RWPE2 (cell line): ENCODE results near the gene TEKT2.

Experiments
- ATAC-seq: fragments of 200-7000 bp; cut with Tn5 transposase; 3 replicates; pipeline ENCODE4 v1.9.1; 2021; ENCODE audit warnings: low read depth
- DNase-seq: peaks from one replicate; pipeline ENCODE4 v3.0.0-alpha.2; 2020; ENCODE audit warnings: low spot score
- H3K27ac ChIP-seq: fragments of 450-650 bp; 2 replicates; pipeline ENCODE4 v1.5.1; 2017; ENCODE audit warnings: mild to moderate bottlenecking; ENCODE audit not compliant: poor library complexity, severe bottlenecking
- H3K27me3 ChIP-seq: fragments of 250-450 bp; sonication (Bioruptor Pico); 2 replicates; pipeline ENCODE4 v1.5.1; 2021; ENCODE audit warnings: mild to moderate bottlenecking, moderate library complexity; ENCODE audit not compliant: insufficient read depth, poor library complexity, severe bottlenecking
- H3K36me3 ChIP-seq: fragments of 250-450 bp; sonication (Bioruptor Pico); 2 replicates; pipeline ENCODE4 v1.5.1; 2020; ENCODE audit warnings: low read depth, mild to moderate bottlenecking, moderate library complexity
- H3K4me1 ChIP-seq: fragments of 250-450 bp; sonication (Bioruptor Pico); 2 replicates; pipeline ENCODE4 v1.5.1; 2021; ENCODE audit warnings: mild to moderate bottlenecking, moderate library complexity; ENCODE audit not compliant: insufficient read depth, poor library complexity, severe bottlenecking
- H3K4me3 ChIP-seq: fragments of 250-450 bp; sonication (Bioruptor Pico); 2 replicates; pipeline ENCODE4 v1.5.1; 2021; ENCODE audit warnings: mild to moderate bottlenecking, moderate library complexity; ENCODE audit not compliant: severe bottlenecking
- H3K9me3 ChIP-seq: fragments of 250-450 bp; sonication (Bioruptor Pico); 2 replicates; pipeline ENCODE4 v1.5.1; 2021; ENCODE audit warnings: mild to moderate bottlenecking, moderate library complexity; ENCODE audit not compliant: severe bottlenecking
- CTCF ChIP-seq: fragments of 450-650 bp; IDR thresholded peaks from one replicate; pipeline ENCODE4 v1.5.1; 2017; ENCODE audit warnings: mild to moderate bottlenecking, moderate library complexity; ENCODE audit not compliant: poor library complexity, severe bottlenecking

Gene TEKT2

DNA sequence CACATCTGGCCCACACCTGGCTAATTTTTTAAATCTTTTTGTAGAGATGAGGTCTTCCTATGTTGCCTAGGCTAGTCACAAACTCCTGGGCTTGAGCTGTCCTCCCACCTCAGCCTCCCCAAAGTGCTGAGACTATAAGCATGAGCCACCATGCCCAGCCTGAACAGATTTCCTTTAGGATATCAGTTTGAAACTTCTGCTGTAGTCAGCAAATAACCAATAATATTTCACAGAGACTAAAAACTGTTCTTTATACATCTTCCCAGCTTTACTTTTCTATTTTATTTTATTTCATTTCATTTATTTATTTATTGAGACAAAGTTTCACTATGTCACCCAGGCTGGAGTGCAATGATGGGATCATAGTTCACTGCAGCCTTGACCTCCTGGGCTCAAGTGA, 29.9 kb upstream of the TEKT2 start:
- ATAC-seq, result no peak
- Histone ChIP-seq H3K9me3 (no peaks in the 10 kb centered on the region), H3K27me3 (no peaks in the 10 kb centered on the region), H3K27ac (no peak overlapping the region), H3K4me1 (no peaks in the 10 kb centered on the region), H3K36me3 (peaks cover 4% of the 10 kb centered on the region), H3K4me3 (no peak overlapping the region)
- DNase-seq, result no peak
- no peak for TF ChIP-seq CTCF

- H3K27me3 ChIP-seq, result no peaks in the 10 kb centered on the region
- H3K36me3 ChIP-seq, result peaks cover 4% of the 10 kb centered on the region
- H3K9me3 ChIP-seq, result no peaks in the 10 kb centered on the region
- no peak for TF ChIP-seq CTCF
- no peaks in the 10 kb centered on the region for H3K4me1 ChIP-seq
- H3K27ac ChIP-seq, result no peak overlapping the region
- no peak overlapping the region for H3K4me3 ChIP-seq
- no peak for DNase-seq
- ATAC-seq, result no peak
Observed at GRCh38 chr1:36055706-36056105, 28.2 kb upstream of the TEKT2 start.

GRCh38 chr1:36062315-36062714, 21.6 kb upstream of the TEKT2 start:
- no peaks in the 10 kb centered on the region for H3K9me3 ChIP-seq
- no peak overlapping the region for H3K27ac ChIP-seq
- DNase-seq, result no peak
- no peaks in the 10 kb centered on the region for H3K27me3 ChIP-seq
- no peaks in the 10 kb centered on the region for H3K4me1 ChIP-seq
- no peak for TF ChIP-seq CTCF
- ATAC-seq, result no peak
- H3K4me3 ChIP-seq, result no peak overlapping the region
- H3K36me3 ChIP-seq, result no peaks in the 10 kb centered on the region; the same call in 1 of the 2 replicates

DNA sequence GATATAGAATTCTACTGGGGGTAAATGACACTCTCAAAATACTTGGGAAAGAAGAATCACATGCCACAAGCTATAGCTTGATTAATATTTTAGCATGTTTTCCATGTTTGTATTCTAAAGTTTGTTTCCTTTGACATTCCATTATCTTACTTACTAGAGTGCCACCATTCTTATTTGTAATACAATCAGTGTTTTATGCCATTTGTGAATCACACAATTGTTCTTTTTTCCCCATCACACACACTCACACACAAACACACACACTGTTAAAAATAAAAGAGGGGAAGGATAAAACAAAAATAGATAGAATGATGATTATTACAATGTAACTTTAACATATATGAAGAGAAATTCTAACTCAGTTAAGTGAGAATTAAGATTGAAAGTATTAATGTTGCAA, 16.0 kb upstream of the TEKT2 start:
- no peak for ATAC-seq
- no peak overlapping the region for H3K27ac ChIP-seq
- H3K36me3 ChIP-seq, result no peaks in the 10 kb centered on the region
- no peak for DNase-seq
- H3K9me3 ChIP-seq, result peaks cover 2% of the 10 kb centered on the region
- H3K4me1 ChIP-seq, result no peaks in the 10 kb centered on the region
- no peak for TF ChIP-seq CTCF
- no peaks in the 10 kb centered on the region for H3K27me3 ChIP-seq
- no peak overlapping the region for H3K4me3 ChIP-seq

DNA sequence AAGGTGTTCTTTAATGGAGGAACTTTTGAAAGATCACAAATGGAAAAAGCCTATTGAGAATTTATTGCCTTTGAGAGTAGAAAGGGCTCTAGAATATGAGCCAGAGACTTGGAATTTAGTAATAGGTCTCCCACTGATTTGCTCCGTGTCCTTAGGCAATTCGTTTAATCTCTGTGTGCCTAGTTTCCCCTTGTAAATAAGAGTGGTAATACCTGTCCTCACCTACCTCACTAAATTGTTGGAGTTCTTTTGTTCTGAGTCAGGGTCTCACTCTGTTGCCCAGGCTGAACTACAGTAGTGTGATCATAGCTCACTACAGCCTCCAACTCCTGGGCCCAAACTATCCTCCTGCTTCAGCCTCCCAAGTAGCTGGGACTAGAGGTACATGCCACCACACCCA, 15.0 kb upstream of the TEKT2 start:
- Histone ChIP-seq H3K4me3 (no peak overlapping the region), H3K9me3 (peaks cover 2% of the 10 kb centered on the region), H3K27me3 (no peaks in the 10 kb centered on the region), H3K4me1 (no peaks in the 10 kb centered on the region), H3K36me3 (no peaks in the 10 kb centered on the region), H3K27ac (no peak overlapping the region)
- ATAC-seq, result peak; percentile 57; the same call in 1 of the 3 replicates
- DNase-seq, result no peak
- TF ChIP-seq CTCF, result no peak
